A549 (cell line): ENCODE results near the gene PNLIPRP1. TPM values are rescaled to one million over a fixed set of nuclear protein-coding genes. Genes with fewer than 3 reads are reported as not detected.

Experiments
- ATAC-seq, 2 experiments: fragments of 200-7000 bp in 1 of 2; fragments of >200 bp in 1 of 2; cut with Nextera tagmentation in 1 of 2; cut with Tn5 transposase in 1 of 2; 3 replicates each; pipeline versions ENCODE4 v1.8.0 to v1.9.1; 2018 to 2020; ENCODE audit warnings: mild to moderate bottlenecking in 1 of 2, moderate library complexity in 1 of 2
- CTCF ChIA-PET: fragments of 300-600 bp; sonication (Branson Sonifier 250); formaldehyde crosslinking; extraction: SDS; loops from one replicate; lab custom pipeline; 2021; ENCODE audit warnings: antibody characterized with exemption, inconsistent platforms; lab: Yijun Ruan, JAX
- POLR2A ChIA-PET: fragments of 350-600 bp; formaldehyde crosslinking; extraction: SDS; loops from one replicate; lab custom pipeline; 2021; ENCODE audit warnings: antibody characterized with exemption, inconsistent platforms; lab: Yijun Ruan, JAX
- DNase-seq, 2 experiments: peaks; one replicate each; pipeline versions ENCODE4 v3.0.0 to v3.0.0-alpha.2; 2011 to 2016; ENCODE audit warnings: low read depth in 1 of 2, low spot score in 1 of 2
- FAIRE-seq: peaks from 2 replicates; lab custom pipeline; 2011; peaks lifted over from hg19 to GRCh38; lab: Jason Lieb, UNC
- H3K27ac ChIP-seq, 2 experiments: fragments of >200 bp; sonication (Bioruptor Twin); formaldehyde crosslinking; 3 replicates each; pipeline ENCODE4 v1.5.1; 2016 to 2017
- H3K4me1 ChIP-seq: fragments of >200 bp; sonication (Bioruptor Twin); formaldehyde crosslinking; 3 replicates; pipeline ENCODE4 v1.6.1; 2016
- H3K4me2 ChIP-seq: fragments of >200 bp; sonication (Bioruptor Twin); formaldehyde crosslinking; 3 replicates; pipeline ENCODE4 v1.6.1; 2016
- H3K4me3 ChIP-seq: fragments of >200 bp; sonication (Bioruptor Twin); formaldehyde crosslinking; 3 replicates; pipeline ENCODE4 v1.5.1; 2016
- H3K9me3 ChIP-seq: fragments of >200 bp; sonication (Bioruptor Twin); formaldehyde crosslinking; 3 replicates; pipeline ENCODE4 v1.6.1; 2016
- ATOH8 ChIP-seq: fragments of 250-450 bp; sonication (Bioruptor Pico); IDR thresholded peaks from 2 replicates; pipeline ENCODE4 v1.5.0; 2020; ENCODE audit warnings: low read depth, mild to moderate bottlenecking, moderate library complexity
- CBX2 ChIP-seq: fragments of 200-600 bp; sonication (generic); IDR thresholded peaks from 2 replicates; pipeline ENCODE4 v1.6.1; 2016; ENCODE audit warnings: low read depth, mild to moderate bottlenecking, borderline replicate concordance
- CEBPB ChIP-seq, 2 experiments: fragments of >200 bp in 1 of 2; sonication (Bioruptor Twin) in 1 of 2; formaldehyde crosslinking in 1 of 2; IDR thresholded peaks; 2 replicates each; pipeline ENCODE4 v1.6.1; 2012 to 2016
- CHD2 ChIP-seq: fragments of 150-350 bp; IDR thresholded peaks from 2 replicates; pipeline ENCODE4 v1.6.1; 2014; ENCODE audit warnings: low read length; ENCODE audit not compliant: partially characterized antibody
- EHMT2 ChIP-seq: fragments of 200-600 bp; sonication (generic); IDR thresholded peaks from 2 replicates; pipeline ENCODE4 v1.6.1; 2016; ENCODE audit warnings: antibody characterized with exemption, low read depth, mild to moderate bottlenecking, moderate library complexity
- FOSB ChIP-seq: fragments of 250-450 bp; sonication (Bioruptor Pico); IDR thresholded peaks from 2 replicates; pipeline ENCODE4 v1.5.0; 2020; ENCODE audit warnings: mild to moderate bottlenecking, moderate library complexity
- FOXS1 ChIP-seq: fragments of 250-450 bp; sonication (Bioruptor Pico); IDR thresholded peaks from 2 replicates; pipeline ENCODE4 v1.5.0; 2020; ENCODE audit warnings: mild to moderate bottlenecking, moderate library complexity
- HEYL ChIP-seq: fragments of 250-450 bp; sonication (Bioruptor Pico); IDR thresholded peaks from 2 replicates; pipeline ENCODE4 v1.8.0; 2021; ENCODE audit warnings: mild to moderate bottlenecking, moderate library complexity
- HOXA7 ChIP-seq: fragments of 250-450 bp; sonication (Bioruptor Pico); IDR thresholded peaks from 2 replicates; pipeline ENCODE4 v1.5.0; 2020; ENCODE audit warnings: mild to moderate bottlenecking, moderate library complexity
- HOXB13 ChIP-seq: fragments of 250-450 bp; sonication (Bioruptor Pico); IDR thresholded peaks from 2 replicates; pipeline ENCODE4 v1.5.0; 2020; ENCODE audit warnings: low read depth, mild to moderate bottlenecking, moderate library complexity
- HOXB5 ChIP-seq: fragments of 250-450 bp; sonication (Bioruptor Pico); IDR thresholded peaks from 2 replicates; pipeline ENCODE4 v1.5.0; 2020; ENCODE audit warnings: mild to moderate bottlenecking, moderate library complexity
- MAZ ChIP-seq: fragments of 150-350 bp; IDR thresholded peaks from 2 replicates; pipeline ENCODE4 v1.6.1; 2014; ENCODE audit warnings: antibody characterized with exemption, low read depth, low read length, borderline replicate concordance
- NR3C1 ChIP-seq: fragments of >200 bp; sonication (Bioruptor Twin); formaldehyde crosslinking; IDR thresholded peaks from 3 replicates; pipeline ENCODE4 v1.6.1; 2017
- POLR2A ChIP-seq: IDR thresholded peaks from 2 replicates; pipeline ENCODE4 v1.6.1; 2012; ENCODE audit warnings: mild to moderate bottlenecking, low read length
- RAD21 ChIP-seq, 2 experiments: fragments of >200 bp in 1 of 2; sonication (Bioruptor Twin) in 1 of 2; formaldehyde crosslinking in 1 of 2; IDR thresholded peaks in 1 of 2; conservative IDR thresholded peaks in 1 of 2; 2 replicates in 1 of 2; 3 replicates in 1 of 2; pipeline ENCODE4 v1.6.1; 2012 to 2018; ENCODE audit warnings: inconsistent platforms in 1 of 2
- RARB ChIP-seq: fragments of 250-450 bp; sonication (Bioruptor Pico); IDR thresholded peaks from 2 replicates; pipeline ENCODE4 v1.8.0; 2021; ENCODE audit warnings: mild to moderate bottlenecking, moderate library complexity
- REST ChIP-seq: fragments of 200-600 bp; sonication (generic); IDR thresholded peaks from 2 replicates; pipeline ENCODE4 v1.6.1; 2016; ENCODE audit warnings: antibody characterized with exemption, mild to moderate bottlenecking, moderate library complexity
- SMC3 ChIP-seq: fragments of >200 bp; sonication (Bioruptor Twin); formaldehyde crosslinking; IDR thresholded peaks from 3 replicates; pipeline ENCODE4 v1.6.1; 2018; ENCODE audit warnings: inconsistent platforms
- USF2 ChIP-seq: fragments of 450-650 bp; IDR thresholded peaks from 2 replicates; pipeline ENCODE4 v1.6.1; 2014; ENCODE audit warnings: antibody characterized with exemption
- ZC3H11A ChIP-seq: fragments of 450-650 bp; IDR thresholded peaks from 2 replicates; pipeline ENCODE4 v1.6.1; 2014; ENCODE audit warnings: antibody characterized with exemption, mild to moderate bottlenecking
- ZFP36 ChIP-seq: fragments of 450-650 bp; IDR thresholded peaks from 2 replicates; pipeline ENCODE4 v1.6.1; 2014; ENCODE audit warnings: borderline replicate concordance; ENCODE audit not compliant: partially characterized antibody
- WGBS: methylation state at CpG from one replicate; pipeline ENCODE4 v1.1.6; 2017; ENCODE audit errors: missing lambda C conversion rate; 5-methylcytosine and 5-hydroxymethylcytosine counted together
- polyA plus RNA-seq, 4 experiments: library from polyadenylated mRNA; depleted of rRNA in 3 of 4; stranded (reverse); fragments of >200 nt; fragmentation: RNase III in 1 of 4; extraction: RNeasy Plus Mini Kit Qiagen cat#74134 plus additional on column Dnase treatment in 1 of 4; gene quantifications; 2 replicates in 3 of 4; 3 replicates in 1 of 4; pipeline ENCODE4 v1.2.3, GENCODE V29; 2011 to 2017

Gene PNLIPRP1
- polyA plus RNA-seq, 2 of the 4 experiments (the other 2 are of a cell fraction): not detected

- CTCF ChIA-PET: interaction anchor here (0.7 to 1.5 kb wide), 5 partner anchors 9 to 606 kb away, joined by 3 to 5 read pairs (median 4); no protein-coding TSS in a partner anchor
- Histone ChIP-seq H3K4me3 (no peak overlapping the region), H3K9me3 (no peaks in the 10 kb centered on the region), H3K4me2 (no peak overlapping the region), H3K4me1 (no peaks in the 10 kb centered on the region), H3K27ac (no peak overlapping the region)
- FAIRE-seq (no peak), DNase-seq (no peak), ATAC-seq (no peak)
- no peak for TF ChIP-seq CBX2
- TF ChIP-seq NR3C1: no peak
- no peak for TF ChIP-seq HOXA7
- no peak for TF ChIP-seq USF2
- TF ChIP-seq CHD2: no peak
- no peak for TF ChIP-seq HOXB13
- TF ChIP-seq RAD21 (conservative IDR thresholded peaks at IDR 0.05 in 1 of 2, IDR thresholded peaks at IDR 0.05 in 1 of 2): no peak
- no peak for TF ChIP-seq EHMT2
- TF ChIP-seq MAZ: no peak
- no peak for TF ChIP-seq SMC3
- no peak for TF ChIP-seq REST
- no peak for TF ChIP-seq HEYL
- no peak for TF ChIP-seq HOXB5 (CRISPR knock-in tag)
- TF ChIP-seq ATOH8: no peak
- TF ChIP-seq POLR2A: no peak
- no peak for TF ChIP-seq RARB (CRISPR knock-in tag)
- WGBS: 55% methylated on average over 3 of the region's 3 CpGs
- POLR2A ChIA-PET: no interaction called here
Observed at GRCh38 chr10:116611153-116611545, 20.4 kb downstream of the PNLIPRP1 start.

- Histone ChIP-seq H3K4me1 (no peaks in the 10 kb centered on the region), H3K9me3 (no peaks in the 10 kb centered on the region), H3K27ac (no peak overlapping the region), H3K4me3 (no peak overlapping the region), H3K4me2 (no peak overlapping the region)
- FAIRE-seq (no peak), ATAC-seq (no peak), DNase-seq (no peak)
- ChIA-PET CTCF (interaction anchor here (0.9 to 1.5 kb wide), 4 partner anchors 14 to 604 kb away, joined by 3 to 5 read pairs (median 4); no protein-coding TSS in a partner anchor), POLR2A (interaction anchor here (0.7 kb wide), 1 partner anchor 1790 kb away, joined by 5 read pairs; the partner anchor contains the start of gene FHIP2A)
- TF ChIP-seq FOXS1 (CRISPR knock-in tag) (no peak), ZFP36 (no peak), FOSB (CRISPR knock-in tag) (no peak), ZC3H11A (no peak), CEBPB (IDR thresholded peaks at IDR 0.05) (no peak)
- WGBS: 50% methylated on average over 8 of the region's 8 CpGs
Observed at GRCh38 chr10:116612107-116612769, 21.5 kb downstream of the PNLIPRP1 start.
